HG03521 (cell line): ENCODE results near the gene MRPL10.
"Not testable (repeated sequence)": the region's sequence is repeated elsewhere in the genome, so short reads cannot be mapped to it uniquely, and the experiment has no call there.

Experiments used
- ATAC-seq: cut with Tn5 transposase; IDR thresholded peaks from one replicate; pipeline ENCODE4 v1.9.1; 2021; ENCODE audit warnings: mild to moderate bottlenecking, moderate library complexity; ENCODE audit not compliant: unreplicated experiment

The MRPL10 gene

DNA sequence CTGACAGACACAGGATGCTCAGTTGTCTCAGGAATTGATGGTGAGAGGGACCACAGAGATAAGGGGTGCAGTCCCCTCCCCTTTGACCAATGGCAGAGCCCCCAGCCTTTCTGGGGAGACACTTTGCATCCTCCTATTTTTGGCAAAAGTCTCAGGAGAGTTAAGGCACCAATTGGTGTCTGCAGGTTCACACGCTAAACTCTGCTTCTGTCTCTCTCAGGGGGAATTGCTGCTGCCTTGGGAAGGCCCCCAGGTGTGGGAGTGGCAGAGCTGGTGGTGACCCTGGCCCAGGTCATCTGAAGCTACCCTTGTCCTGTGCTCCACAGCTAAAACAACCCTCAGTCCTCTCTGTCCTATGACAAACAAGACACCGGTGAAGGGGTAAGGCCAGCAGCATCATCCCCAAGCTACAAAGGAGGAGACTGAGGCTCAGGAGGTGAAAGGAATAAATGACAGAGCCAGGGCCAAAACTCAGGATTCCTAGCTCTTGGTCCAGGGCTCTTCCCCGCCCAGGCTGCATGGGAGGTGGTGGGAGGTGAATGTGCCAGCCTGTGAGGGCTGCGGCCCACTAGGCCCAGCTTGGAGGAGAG, 30.1 kb downstream of the MRPL10 start:
- ATAC-seq = no peak

DNA sequence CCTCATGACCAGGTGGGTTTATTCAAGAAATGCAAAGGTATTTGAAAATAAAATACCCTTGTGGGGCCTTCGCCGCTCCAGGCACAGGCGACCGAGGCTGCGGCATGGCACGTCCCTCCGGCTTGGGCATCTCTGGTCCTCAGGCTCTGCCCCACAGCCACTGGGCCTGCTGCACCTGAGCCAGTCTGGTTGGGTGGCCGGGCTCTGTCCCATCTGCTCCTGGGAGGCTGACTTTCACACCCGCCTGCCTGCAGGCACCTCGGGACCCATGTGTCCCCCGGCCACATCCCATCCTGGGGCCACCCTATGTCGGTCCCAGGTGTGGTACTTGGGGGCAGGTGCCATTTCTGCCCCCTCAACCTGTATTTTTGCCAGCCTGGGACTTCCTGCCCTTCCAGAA, 30.7 kb downstream of the MRPL10 start:
- ATAC-seq = no peak

DNA sequence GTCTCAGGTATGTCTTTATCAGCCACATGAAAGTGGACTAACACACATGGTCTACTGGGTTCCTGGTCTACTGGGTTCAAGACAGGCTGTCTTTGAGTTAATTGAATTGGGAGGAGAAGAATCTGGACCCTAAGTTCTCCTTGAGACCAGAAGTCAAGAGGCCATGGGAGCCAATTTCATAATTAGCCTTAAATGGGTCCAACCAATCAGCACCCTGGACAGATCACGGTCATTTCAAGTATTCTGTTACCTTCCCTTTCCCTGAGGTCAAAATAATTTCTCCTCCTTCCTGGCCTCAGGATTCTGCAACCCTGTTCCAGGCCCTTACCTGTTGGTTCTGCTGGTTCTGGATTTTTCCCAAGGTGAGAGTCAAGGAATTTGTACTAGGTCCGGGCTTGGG, 33.5 kb downstream of the MRPL10 start:
- no peak for ATAC-seq

DNA sequence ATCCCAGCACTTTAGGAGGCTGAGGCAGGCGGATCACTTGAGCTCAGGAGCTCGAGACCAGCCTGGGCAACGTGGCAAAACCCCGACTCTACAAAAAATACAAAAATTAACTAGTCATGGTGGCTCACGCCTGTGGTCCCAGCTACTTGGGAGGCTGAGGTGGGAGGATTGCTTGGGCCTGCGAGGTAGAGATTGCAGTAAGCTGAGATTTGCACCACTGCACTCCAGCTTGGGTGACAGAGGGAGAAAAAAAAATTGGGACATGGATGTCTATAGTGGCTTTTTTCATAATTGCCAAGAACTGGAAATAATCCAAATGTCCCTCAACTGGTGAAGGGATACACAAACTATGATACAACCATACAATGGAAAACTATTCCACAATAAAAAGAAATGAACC, 38.4 kb downstream of the MRPL10 start:
- no peak for ATAC-seq

DNA sequence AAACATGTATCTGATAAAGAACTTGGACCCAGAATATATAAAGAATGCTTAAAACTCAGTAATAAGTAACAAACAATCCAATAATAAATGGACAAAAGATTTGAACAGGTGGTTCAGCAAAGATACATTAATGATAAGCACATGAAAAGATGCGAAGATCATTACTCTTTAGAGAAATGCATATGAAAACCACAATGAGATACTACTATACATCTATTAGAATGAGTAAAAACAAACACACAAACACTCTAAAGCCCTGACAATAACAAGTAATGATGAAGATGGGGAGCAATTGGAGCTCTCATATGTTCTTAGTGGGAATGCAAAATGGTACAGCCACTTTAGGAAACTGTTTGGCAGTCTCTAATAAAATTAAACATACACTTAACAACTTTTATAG, 38.9 kb downstream of the MRPL10 start:
- no peak for ATAC-seq

DNA sequence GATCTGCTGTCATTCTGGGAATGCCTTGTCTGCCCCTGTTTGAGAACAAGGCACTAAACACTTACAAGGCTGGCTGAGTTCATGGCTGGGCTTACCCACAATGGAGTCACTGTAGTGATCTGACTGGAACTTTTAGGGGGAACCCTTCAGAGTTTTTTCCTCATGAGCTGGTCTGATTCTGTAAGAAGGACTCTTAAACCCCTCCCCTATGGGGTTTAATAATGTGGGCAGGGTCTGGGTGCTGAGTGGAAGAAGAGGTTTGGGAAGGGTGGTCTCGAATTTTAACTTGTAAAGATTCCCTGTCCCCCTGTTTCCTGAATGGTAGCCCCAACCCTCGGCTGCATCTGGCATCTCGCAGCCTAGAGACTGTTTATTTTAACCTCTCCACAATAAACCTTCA, 40.3 kb downstream of the MRPL10 start:
- no peak for ATAC-seq

DNA sequence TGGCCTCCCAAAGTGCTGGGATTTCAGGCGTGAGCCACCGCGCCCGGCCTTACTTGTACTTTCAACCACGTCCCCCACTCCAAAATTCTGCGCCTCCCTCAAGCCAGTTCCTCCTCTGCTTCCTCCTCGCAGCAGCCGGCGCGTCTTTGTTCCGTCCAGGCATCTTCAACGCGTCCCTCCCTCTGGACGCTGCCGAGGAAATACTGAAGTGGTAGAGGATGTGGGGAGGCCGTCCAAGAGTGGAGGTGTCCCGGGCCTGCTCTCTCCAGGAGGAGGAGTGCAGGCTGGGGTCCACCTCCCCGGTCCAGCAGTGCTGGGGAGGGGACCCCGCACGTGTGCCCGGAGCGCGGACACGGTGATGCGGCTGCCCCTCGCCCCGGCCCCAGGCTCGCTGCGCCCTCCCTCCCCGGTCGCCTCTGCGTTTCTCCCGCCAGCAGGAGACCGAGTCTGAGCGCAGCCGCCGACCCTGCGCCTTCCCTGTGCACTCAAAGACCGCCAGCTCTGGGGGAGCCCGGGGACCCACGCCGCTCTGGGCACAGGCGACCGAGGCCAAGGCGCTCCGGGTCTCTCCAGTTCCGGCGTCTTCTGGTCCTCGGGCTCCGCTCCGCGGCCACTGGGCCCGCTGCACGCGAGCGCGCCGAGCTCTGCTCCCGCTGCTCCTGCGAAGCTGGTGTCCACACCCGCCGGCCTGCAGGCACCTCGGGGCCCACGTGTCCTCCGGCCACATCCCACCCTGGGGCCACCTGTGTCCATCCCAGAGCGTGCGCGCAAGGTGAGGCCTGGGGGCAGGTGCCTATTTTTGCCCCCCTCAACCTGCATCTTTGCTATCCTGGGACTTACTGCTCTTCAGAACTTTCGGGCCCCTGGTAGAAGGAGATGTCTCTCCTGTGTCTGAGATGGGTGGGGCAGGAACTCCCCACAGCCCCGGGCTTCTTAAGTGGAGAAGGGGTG, 41.5 kb downstream of the MRPL10 start:
- ATAC-seq = no peak

DNA sequence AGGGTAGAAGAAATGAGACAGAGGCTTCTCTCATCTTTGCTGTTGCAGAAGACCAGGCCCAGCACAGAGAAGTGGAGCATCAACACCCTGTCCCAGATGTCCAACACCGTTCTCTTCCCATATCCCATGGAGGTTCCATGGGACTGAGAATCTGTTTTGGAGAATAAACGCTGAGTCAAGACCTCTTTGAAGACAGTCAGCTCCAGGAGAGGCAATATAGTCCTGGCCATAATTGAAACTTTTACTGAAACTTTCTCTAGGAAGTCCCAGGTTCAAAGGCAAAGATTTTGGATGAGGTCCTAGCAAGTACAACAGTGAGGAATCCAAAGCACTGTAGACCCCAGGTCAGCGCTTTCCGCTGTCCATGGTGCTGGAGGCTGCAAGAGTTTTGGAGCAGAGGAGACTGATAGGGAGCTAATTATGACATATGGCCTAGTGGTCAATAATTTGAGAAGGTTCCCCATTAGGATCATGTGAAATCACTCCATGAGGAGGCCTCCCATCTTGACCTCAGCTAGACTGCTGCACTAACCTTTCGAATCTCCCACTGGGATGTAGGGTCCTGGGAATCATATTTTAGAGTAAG, 45.7 kb downstream of the MRPL10 start:
- no peak for ATAC-seq

DNA sequence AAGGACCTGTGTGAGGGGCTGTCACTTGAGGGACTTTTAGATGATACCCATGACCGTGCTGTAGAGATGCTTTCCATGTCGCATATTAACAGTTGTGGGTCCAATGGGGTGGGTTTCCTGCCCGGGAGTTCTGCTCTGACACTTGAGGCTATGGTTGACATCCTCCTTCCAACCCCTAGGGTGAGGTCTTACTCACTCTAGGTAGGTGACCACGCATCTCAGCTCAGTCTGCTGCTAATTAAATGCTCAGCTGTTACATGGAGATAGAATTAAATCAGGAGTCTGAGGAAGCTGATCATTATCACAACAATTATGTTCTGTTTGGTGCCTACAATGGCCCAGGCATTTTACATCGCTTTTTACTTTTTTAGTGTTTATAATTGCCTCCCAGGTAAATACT, 49.9 kb downstream of the MRPL10 start:
- ATAC-seq = no peak

DNA sequence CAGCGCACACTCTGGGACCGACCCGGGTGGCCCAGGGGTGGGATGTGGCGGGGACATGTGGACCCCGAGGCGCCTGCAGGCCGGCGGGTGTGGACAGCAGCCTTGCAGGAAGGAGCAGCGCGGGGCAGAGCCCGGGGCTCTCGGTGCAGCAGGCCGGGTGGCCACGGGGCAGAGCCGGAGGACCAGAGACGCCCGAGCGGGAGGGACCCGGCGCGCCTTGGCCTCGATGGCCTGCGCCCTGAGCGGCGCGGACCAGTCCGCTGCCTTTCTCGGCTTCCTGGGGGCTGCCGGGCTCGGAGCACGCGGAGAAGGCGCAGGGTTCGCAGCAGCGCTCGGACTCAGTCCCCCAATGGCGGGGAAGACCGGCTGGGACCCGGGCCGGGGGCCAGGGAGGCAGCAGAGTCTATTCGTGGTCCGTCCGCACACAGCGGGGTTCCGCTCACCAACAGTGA, 53.1 kb downstream of the MRPL10 start:
- no peak for ATAC-seq

DNA sequence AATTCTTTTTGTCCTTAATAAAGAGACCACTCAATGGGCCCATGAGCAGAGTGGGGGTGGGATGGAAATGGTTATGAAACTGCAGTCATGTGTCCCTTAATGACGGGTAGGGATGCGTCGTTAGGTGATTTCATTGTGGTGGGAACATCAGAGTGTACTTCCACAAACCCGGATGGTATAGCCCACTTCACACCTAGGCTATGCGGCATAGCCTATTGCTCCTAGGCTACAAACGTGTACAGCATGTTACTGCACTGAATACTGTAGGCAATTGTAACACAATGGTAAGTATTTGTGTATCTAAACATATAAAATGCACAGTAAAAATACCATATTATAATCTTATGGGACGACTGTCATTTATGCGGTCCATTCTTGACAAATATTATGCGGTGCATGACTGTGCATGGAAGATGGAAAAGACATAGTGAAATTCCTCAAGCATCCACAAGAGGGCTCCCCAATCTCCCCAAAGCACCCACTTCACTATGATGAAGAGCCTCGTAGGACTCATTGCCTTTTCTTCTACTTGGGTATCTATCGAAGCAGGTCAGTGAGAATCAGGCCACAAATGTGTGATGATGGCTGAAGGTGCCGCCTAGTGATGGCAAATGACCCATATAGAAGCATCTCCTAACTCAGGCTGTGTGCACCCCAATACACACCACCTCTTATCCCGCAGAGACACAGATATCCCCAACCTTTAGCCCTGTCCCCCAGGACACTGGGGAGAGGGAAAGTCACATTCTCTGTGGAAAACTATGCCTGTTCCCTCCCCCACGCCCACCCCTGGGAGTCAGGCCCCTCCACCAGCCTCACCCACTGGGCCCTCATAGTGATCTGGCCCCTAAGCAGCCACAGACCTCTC, 54.8 kb downstream of the MRPL10 start:
- ATAC-seq = no peak

DNA sequence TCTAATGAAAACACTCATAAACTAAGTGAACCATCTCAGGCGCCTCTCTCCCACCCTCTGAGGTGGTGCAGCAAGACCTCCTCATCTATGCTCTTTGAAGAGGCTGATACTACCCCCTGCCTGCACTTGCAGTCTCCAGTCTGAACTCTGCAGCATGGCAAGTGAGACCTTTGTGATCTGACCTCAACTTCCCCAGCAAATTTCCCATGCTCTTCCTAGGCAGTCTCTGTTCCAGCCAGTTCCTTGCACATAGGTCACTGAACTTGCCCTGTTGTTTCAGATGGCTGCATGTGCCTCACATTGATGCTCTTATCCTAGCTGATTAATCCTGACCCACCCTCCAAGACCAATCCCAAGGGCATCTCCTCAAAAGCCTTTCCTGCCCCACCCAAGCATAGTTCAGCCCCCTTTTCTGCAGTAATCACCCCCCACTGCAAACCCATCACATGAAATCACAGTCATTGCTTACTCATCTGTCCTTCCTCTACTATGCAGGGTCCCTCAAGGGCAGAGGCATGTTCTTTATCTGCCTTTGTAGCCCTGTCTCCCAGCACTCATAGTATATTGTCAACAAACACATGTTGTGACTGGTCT, 56.3 kb downstream of the MRPL10 start:
- no peak for ATAC-seq

DNA sequence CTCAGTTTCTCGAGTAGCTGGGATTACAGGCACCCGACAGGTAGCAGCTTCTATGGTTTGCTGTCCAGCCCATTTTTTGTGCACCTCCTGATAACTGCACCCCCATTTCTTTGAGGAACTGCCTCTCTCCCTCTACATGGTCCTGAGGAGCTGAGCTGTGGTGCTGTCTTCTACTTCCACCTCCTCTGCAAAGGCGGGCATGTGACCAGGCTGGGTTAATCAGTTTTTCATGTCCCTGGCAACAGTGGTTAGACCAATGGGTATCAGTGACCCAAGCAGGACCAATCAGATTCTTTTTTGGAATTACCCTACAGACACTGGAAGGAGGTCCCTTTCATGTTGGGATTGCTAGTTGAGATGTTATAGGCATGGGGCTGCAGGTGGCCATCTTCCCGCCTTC, 57.0 kb downstream of the MRPL10 start:
- no peak for ATAC-seq

DNA sequence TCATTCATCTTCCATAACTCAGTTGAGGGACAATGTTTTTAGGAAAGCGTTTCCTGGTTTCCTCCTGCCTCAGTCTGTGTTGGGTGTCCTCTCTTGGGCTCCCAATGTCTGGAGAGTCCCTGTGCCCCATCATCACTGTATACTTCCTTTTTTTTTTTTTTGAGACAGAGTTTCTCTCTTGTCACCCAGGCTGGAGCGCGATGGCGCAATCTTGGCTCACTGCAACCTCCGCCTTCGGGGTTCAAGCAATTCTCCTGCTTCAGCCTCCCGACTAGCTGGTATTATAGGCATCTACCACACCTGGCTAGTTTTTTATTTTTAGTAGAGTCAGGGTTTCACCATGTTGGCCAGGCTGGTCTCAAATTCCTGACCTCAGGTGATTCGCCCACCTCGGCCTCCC, 57.7 kb downstream of the MRPL10 start:
- not testable (repeated sequence) for ATAC-seq
